PC-3 (cell line): ENCODE measurements around the gene GPR37L1. TPM values are rescaled to one million over a fixed set of nuclear protein-coding genes. Genes with fewer than 3 reads are reported as not detected.
A peak's percentile ranks its signal among the peaks of the same experiment; 100 is the strongest.

Experiments used
- ATAC-seq: fragments of 200-7000 bp; cut with Tn5 transposase; 2 replicates; pipeline ENCODE4 v1.9.1; 2020; ENCODE audit warnings: mild to moderate bottlenecking, moderate library complexity
- BruUV-seq: library from RNA; stranded (reverse); fragments of 400-500 nt; replicated peaks from 2 replicates; lab custom pipeline; 2021; lab: Mats Ljungman, UMichigan
- CTCF ChIA-PET: fragments of 300-600 bp; sonication (Branson Sonifier 250); formaldehyde crosslinking; loops from one replicate; lab custom pipeline; 2022; ENCODE audit warnings: antibody characterized with exemption; lab: Charles Lee
- POLR2A ChIA-PET: fragments of 300-600 bp; sonication (Branson Sonifier 250); formaldehyde crosslinking; loops from one replicate; lab custom pipeline; 2022; ENCODE audit warnings: antibody characterized with exemption; ENCODE audit not compliant: unreplicated experiment; lab: Charles Lee
- DNase-seq: peaks from one replicate; pipeline ENCODE4 v3.0.0-alpha.2; 2015
- H2AFZ ChIP-seq: fragments of 300-600 bp; sonication (generic); 2 replicates; pipeline ENCODE4 v1.6.0; 2016; ENCODE audit warnings: antibody characterized with exemption, low read length
- H3F3A ChIP-seq: fragments of 300-600 bp; sonication (generic); one replicate; pipeline ENCODE4 v1.6.0; 2017; ENCODE audit warnings: antibody characterized with exemption, low read length, control low read depth, mild to moderate bottlenecking; ENCODE audit not compliant: unreplicated experiment
- H3K27ac ChIP-seq: fragments of 300-600 bp; sonication (generic); 2 replicates; pipeline ENCODE4 v1.5.1; 2016; ENCODE audit warnings: mild to moderate bottlenecking, low read length
- H3K27me3 ChIP-seq: fragments of 300-600 bp; sonication (generic); 2 replicates; pipeline ENCODE4 v1.6.1; 2016; ENCODE audit warnings: low read length, mixed read lengths
- H3K36me3 ChIP-seq: fragments of 300-600 bp; sonication (generic); 2 replicates; pipeline ENCODE4 v1.6.1; 2016; ENCODE audit warnings: low read depth, mixed run types, low read length, mixed read lengths
- H3K4me1 ChIP-seq: fragments of 300-600 bp; sonication (generic); 2 replicates; pipeline ENCODE4 v1.5.1; 2016; ENCODE audit warnings: low read length; ENCODE audit not compliant: insufficient read depth
- H3K4me2 ChIP-seq: fragments of 300-600 bp; sonication (generic); 2 replicates; pipeline ENCODE4 v1.6.0; 2016; ENCODE audit warnings: low read length
- H3K4me3 ChIP-seq: fragments of 300-600 bp; sonication (generic); 2 replicates; pipeline ENCODE4 v1.5.1; 2016; ENCODE audit warnings: mild to moderate bottlenecking, low read length, mixed read lengths
- H3K79me2 ChIP-seq: fragments of 300-600 bp; sonication (generic); 2 replicates; pipeline ENCODE4 v1.6.1; 2017; ENCODE audit warnings: low read length, mixed read lengths
- H3K9ac ChIP-seq: fragments of 300-600 bp; sonication (generic); 2 replicates; pipeline ENCODE4 v1.6.0; 2016; ENCODE audit warnings: mild to moderate bottlenecking, low read length
- H3K9me2 ChIP-seq: fragments of 300-600 bp; sonication (generic); replicated peaks from 2 replicates; pipeline ENCODE4 v1.6.1; 2016; ENCODE audit warnings: mixed run types, low read length, mixed read lengths
- H3K9me3 ChIP-seq: fragments of 300-600 bp; sonication (generic); 2 replicates; pipeline ENCODE4 v1.6.1; 2016; ENCODE audit warnings: low read length, mixed read lengths
- H4K20me1 ChIP-seq: fragments of 300-600 bp; sonication (generic); 2 replicates; pipeline ENCODE4 v1.6.1; 2016; ENCODE audit warnings: low read length, mixed read lengths
- CTCF ChIP-seq: fragments of 300-600 bp; sonication (generic); conservative IDR thresholded peaks from 2 replicates; pipeline ENCODE4 v1.5.1; 2017; ENCODE audit warnings: antibody characterized with exemption, low read depth, mild to moderate bottlenecking, low read length
- EZH2 ChIP-seq: fragments of 300-600 bp; sonication (generic); IDR thresholded peaks from one replicate; pipeline ENCODE4 v1.6.1; 2017; ENCODE audit warnings: antibody characterized with exemption, mild to moderate bottlenecking, low read length; ENCODE audit not compliant: unreplicated experiment
- EZH2phosphoT487 ChIP-seq: fragments of 300-600 bp; sonication (generic); IDR thresholded peaks from 2 replicates; pipeline ENCODE4 v1.6.1; 2018; ENCODE audit warnings: mild to moderate bottlenecking, antibody characterized with exemption, low read length, borderline replicate concordance
- intact Hi-C: fragments of 100-400 bp; cut with micrococcal nuclease; formaldehyde crosslinking; loops from 2 replicates; pipeline ENCODE4 v1.9.0; 2023
- total RNA-seq: library from RNA; depleted of rRNA; stranded (reverse); fragments of >200 nt; gene quantifications from 2 replicates; pipeline ENCODE4 v1.2.3, GENCODE V29; 2014

GPR37L1 gene
- total RNA-seq, 1 experiment from 2014 or later = 0.04 TPM

GRCh38 chr1:202081992-202082391, 40.7 kb upstream of the GPR37L1 start:
- TF ChIP-seq EZH2 (no peak), EZH2phosphoT487 (no peak), CTCF (no peak)
- Histone ChIP-seq H3K4me3 (no peak overlapping the region), H3K27me3 (no peaks in the 10 kb centered on the region), H2AFZ (no peak overlapping the region), H4K20me1 (no peaks in the 10 kb centered on the region), H3K9me3 (no peaks in the 10 kb centered on the region), H3K9me2 (no peaks in the 10 kb centered on the region), H3K27ac (no peak overlapping the region), H3K9ac (no peak overlapping the region), H3K79me2 (no peaks in the 10 kb centered on the region), H3K36me3 (no peaks in the 10 kb centered on the region), H3K4me2 (no peak overlapping the region), H3F3A (no peaks in the 10 kb centered on the region), H3K4me1 (peaks cover 31% of the 10 kb centered on the region)
- no TSS peak for BruUV-seq
- ChIA-PET POLR2A (no interaction called here), CTCF (no interaction called here)
- DNase-seq (no peak), ATAC-seq (no peak)
- intact Hi-C loops = no loop called here

DNA sequence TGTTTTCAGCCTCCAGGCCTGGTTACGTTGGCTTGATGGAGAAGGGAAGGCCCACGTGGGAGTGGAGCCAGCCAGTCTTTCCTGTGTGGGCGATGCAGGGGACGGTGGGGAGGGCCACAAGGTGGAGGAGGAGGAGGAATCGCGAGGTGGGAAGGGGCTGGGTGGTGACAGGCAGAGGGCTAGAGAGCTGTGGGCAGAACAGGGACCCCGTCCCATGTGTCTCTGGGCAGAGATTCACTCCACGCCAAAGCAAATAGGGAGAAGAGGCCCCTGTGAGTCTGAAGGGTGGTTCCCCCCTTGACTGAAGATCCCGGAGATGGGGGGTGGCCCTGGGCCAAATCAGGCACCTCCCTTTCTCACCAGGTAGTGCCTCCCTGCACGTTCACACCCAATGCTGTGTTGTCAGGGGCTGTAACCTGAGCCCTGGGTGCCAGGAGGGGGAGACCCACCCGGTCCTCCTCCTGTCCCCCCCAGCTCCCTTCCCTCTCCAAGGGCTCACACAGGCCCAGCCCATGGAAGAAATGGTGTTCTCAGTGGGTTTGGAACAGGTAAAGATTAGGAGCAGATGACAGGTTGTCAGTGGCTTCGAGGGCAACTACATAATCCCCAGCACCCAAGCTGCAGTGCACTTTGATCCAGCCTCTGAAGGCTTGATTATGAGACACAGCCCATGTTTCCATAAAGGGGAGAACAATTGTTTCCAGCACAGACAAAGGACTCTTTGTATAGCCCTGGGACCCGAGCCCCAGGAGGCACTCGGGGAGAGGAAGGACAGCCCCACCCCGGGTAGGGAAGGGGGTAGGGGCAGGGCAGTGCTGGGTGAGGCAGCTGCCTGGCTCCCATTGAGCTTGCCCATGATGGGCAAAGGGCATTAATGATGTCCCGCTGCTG, 37.7 kb upstream of the GPR37L1 start:
- intact Hi-C loops = no loop called here
- H3K79me2 ChIP-seq = no peaks in the 10 kb centered on the region
- DNase-seq (peak; percentile 63), ATAC-seq (peak; percentile 87)
- peak overlapping the region; percentile 34; the same call in 1 of the 2 replicates for H3K4me2 ChIP-seq
- H3K4me3 ChIP-seq = no peak overlapping the region
- POLR2A ChIA-PET = interaction anchor here (1.1 kb wide), 1 partner anchor 75 kb away, joined by 4 read pairs; the partner anchor contains the start of gene ELF3
- H3K27ac ChIP-seq = peak overlapping the region; percentile 88
- BruUV-seq = TSS peak; percentile 49
- peak overlapping the region; percentile 46; the same call in 1 of the 2 replicates for H2AFZ ChIP-seq
- H3K9me3 ChIP-seq = no peaks in the 10 kb centered on the region
- no peaks in the 10 kb centered on the region for H3K27me3 ChIP-seq
- peaks cover 31% of the 10 kb centered on the region for H3K4me1 ChIP-seq
- no peaks in the 10 kb centered on the region for H3K9me2 ChIP-seq
- no peak for TF ChIP-seq EZH2phosphoT487
- no peak for TF ChIP-seq CTCF
- no peak for TF ChIP-seq EZH2
- no peaks in the 10 kb centered on the region for H4K20me1 ChIP-seq
- H3K9ac ChIP-seq = peak overlapping the region; percentile 49
- H3K36me3 ChIP-seq = no peaks in the 10 kb centered on the region
- no peaks in the 10 kb centered on the region for H3F3A ChIP-seq
- CTCF ChIA-PET = no interaction called here
